Esophagus squamous epithelium (tissue), 5 donors: Measurements from ENCODE around the gene NT5DC1. TPM values are rescaled to one million over a fixed set of nuclear protein-coding genes. Genes with fewer than 3 reads are reported as not detected.

ENCODE experiments used
- DNase-seq: peaks from one replicate; lab custom pipeline; 2025; lab: John Stamatoyannopoulos, UW
- H3K27ac ChIP-seq, 4 donors: fragments of 200-600 bp; sonication (generic); one replicate each; pipeline ENCODE4 v1.5.1; 2016 to 2019; ENCODE audit warnings: mild to moderate bottlenecking in 1 of 4
- H3K27me3 ChIP-seq, 4 donors: fragments of 200-600 bp; sonication (generic); 1 replicate in 3 of 4; 2 replicates in 1 of 4; pipeline versions ENCODE4 v1.5.1 to v1.6.0; 2017 to 2021; ENCODE audit warnings: antibody characterized with exemption in 1 of 4
- H3K36me3 ChIP-seq, 3 donors: fragments of 200-600 bp; sonication (generic); one replicate each; pipeline ENCODE4 v1.5.1; 2016 to 2019
- H3K4me1 ChIP-seq, 3 donors: fragments of 200-600 bp; sonication (generic); one replicate each; pipeline ENCODE4 v1.5.1; 2017 to 2019
- H3K4me3 ChIP-seq, 4 donors: fragments of 200-600 bp; sonication (generic); 1 replicate in 3 of 4; 2 replicates in 1 of 4; pipeline ENCODE4 v1.5.1; 2016 to 2019; ENCODE audit warnings: mild to moderate bottlenecking in 2 of 4, moderate library complexity in 1 of 4
- H3K9me3 ChIP-seq, 3 donors: fragments of 200-600 bp; sonication (generic); one replicate each; pipeline ENCODE4 v1.5.1; 2016 to 2019
- CTCF ChIP-seq, 6 experiments: fragments of 450-650 bp in 4 of 6; fragments of 200-600 bp in 2 of 6; sonication (generic) in 2 of 6; IDR thresholded peaks; one replicate each; pipeline ENCODE4 v1.5.1; 2016 to 2019; ENCODE audit warnings: antibody characterized with exemption in 6 of 6, mild to moderate bottlenecking in 4 of 6, moderate library complexity in 4 of 6
- POLR2A ChIP-seq, 4 donors: fragments of 450-650 bp; IDR thresholded peaks; one replicate each; pipeline ENCODE4 v1.6.1; 2017; ENCODE audit warnings: antibody characterized with exemption in 4 of 4, mild to moderate bottlenecking in 4 of 4, moderate library complexity in 3 of 4
- WGBS, 2 donors: methylation state at CpG; one replicate each; pipeline ENCODE4 v1.1.5; 2018; 5-methylcytosine and 5-hydroxymethylcytosine counted together
- intact Hi-C: fragments of 100-400 bp; cut with DNase I; formaldehyde crosslinking; loops from one replicate; pipeline ENCODE4 v1.15.0; 2022
- total RNA-seq, 4 donors: library from RNA; depleted of rRNA; stranded (reverse); fragments of >200 nt; gene quantifications; one replicate each; pipeline ENCODE4 v1.1.0, GENCODE V29; 2016
- donor health status: DM: yes; HTN: yes; CAD: no.

The NT5DC1 gene
- total RNA-seq, 4 donors from 2014 or later, result 6.3 to 11.7 (median 8.3) TPM

DNA sequence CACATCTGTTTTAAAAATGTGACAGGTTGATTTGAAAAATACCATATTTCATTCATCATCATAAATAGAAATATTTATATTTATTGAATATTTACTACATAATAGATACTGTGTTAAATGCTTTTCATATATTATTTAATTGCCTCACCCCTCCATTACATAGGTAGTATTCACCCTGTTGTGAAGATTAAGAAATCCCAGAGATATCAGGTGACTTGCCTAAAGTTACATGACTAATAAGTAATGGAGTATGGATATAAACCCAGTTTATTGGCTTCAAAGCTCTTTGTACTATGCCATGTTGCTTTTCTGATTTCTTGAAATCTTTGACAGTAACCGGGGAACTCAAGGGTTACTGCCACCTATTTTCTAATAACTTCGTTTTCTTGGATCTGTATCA lies 189.2 kb downstream of the NT5DC1 start:
- 80% methylated on average over 2 of the region's 2 CpGs for WGBS, 2 donors
- intact Hi-C loops, result loop anchor here (10.0 kb wide), 1 partner anchor 245 kb away; no protein-coding TSS in a partner anchor

GRCh38 chr6:116290799-116291198 lies 190.1 kb downstream of the NT5DC1 start:
- no peak for DNase-seq
- TF ChIP-seq CTCF (IDR thresholded peaks at IDR 0.05) (no peak), POLR2A (IDR thresholded peaks at IDR 0.05) (no peak)
- H3K4me3 ChIP-seq, result no peak overlapping the region
- H3K4me1 ChIP-seq, result no peaks in the 10 kb centered on the region
- intact Hi-C loops, result no loop called here
- WGBS, 2 donors, result 91 to 93% methylated on average over 2 of the region's 2 CpGs
- H3K36me3 ChIP-seq, result no peaks in the 10 kb centered on the region
- H3K27ac ChIP-seq, result no peak overlapping the region
- no peaks in the 10 kb centered on the region for H3K27me3 ChIP-seq
- H3K9me3 ChIP-seq, result no peaks in the 10 kb centered on the region

More for the DNA sequence above, 189.2 kb downstream of the NT5DC1 start:
- H3K27me3 ChIP-seq, result no peaks in the 10 kb centered on the region
- DNase-seq, result no peak
- no peaks in the 10 kb centered on the region for H3K36me3 ChIP-seq
- H3K4me3 ChIP-seq, result no peak overlapping the region
- no peak overlapping the region for H3K27ac ChIP-seq
- TF ChIP-seq POLR2A (IDR thresholded peaks at IDR 0.05), result no peak
- no peak for TF ChIP-seq CTCF (IDR thresholded peaks at IDR 0.05)
- no peaks in the 10 kb centered on the region for H3K9me3 ChIP-seq
- H3K4me1 ChIP-seq, result no peaks in the 10 kb centered on the region

DNA sequence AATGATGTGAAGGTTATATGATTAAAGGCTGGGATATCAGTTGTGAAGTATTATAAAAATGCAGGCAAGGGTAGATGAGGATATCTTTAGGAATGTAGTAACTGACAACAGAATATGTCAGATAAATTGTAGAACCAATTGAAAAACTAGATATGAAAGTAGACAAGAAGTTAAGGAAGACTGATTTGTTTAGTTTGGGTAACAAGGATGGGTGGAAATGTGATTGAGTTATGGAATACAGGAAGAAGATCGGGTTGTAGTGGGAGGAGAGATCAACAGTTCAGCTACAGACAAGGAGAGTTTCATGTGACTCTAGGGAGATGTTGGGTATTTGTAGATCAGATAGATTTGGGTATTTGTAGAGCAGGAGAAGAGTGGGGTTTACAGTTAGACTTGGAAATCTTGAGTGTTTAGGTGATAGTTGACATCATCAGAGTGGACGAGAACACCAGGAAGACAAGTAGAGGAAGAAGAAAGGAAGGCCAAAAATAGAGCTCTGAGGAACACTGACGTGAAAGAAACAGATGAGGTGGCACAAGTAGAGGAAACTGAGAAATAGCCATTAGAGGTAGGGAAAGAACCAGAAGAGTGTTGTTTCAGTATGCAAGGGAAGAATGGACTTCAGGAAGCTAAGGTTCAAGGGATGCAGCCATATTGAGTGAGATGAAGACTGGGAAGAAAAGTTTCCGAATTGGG lies 191.2 kb downstream of the NT5DC1 start:
- Histone ChIP-seq H3K9me3 (no peaks in the 10 kb centered on the region), H3K27ac (no peak overlapping the region), H3K27me3 (no peaks in the 10 kb centered on the region), H3K4me3 (no peak overlapping the region), H3K4me1 (no peaks in the 10 kb centered on the region), H3K36me3 (no peaks in the 10 kb centered on the region)
- intact Hi-C loops, result no loop called here
- DNase-seq, result no peak
- WGBS, 2 donors, result 76 to 84% methylated on average over 4 of the region's 4 CpGs
- TF ChIP-seq CTCF (IDR thresholded peaks at IDR 0.05), result no peak
- no peak for TF ChIP-seq POLR2A (IDR thresholded peaks at IDR 0.05)

DNA sequence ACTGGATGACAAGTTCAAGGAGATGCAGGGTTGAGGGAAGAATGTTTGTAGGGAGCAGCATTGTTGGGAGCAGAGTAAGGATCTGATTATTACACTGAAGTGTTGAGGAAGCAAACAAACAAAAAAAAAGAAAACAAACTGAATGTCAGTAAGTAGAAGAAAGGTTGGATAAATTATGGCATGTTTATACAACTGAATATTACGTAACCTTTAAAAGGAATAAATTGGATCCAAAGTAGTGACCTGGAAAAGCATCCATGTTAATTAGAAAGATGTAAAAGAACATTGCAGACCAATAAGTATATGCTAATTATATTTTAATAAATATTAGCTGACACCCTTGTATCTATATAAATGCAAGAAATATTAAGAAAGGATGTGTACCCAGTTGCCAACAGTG lies 191.9 kb downstream of the NT5DC1 start:
- H3K9me3 ChIP-seq, result no peaks in the 10 kb centered on the region
- H3K4me1 ChIP-seq, result no peaks in the 10 kb centered on the region
- H3K4me3 ChIP-seq, result no peak overlapping the region
- TF ChIP-seq POLR2A (IDR thresholded peaks at IDR 0.05) (no peak), CTCF (IDR thresholded peaks at IDR 0.05) (no peak)
- DNase-seq, result no peak
- intact Hi-C loops, result no loop called here
- H3K36me3 ChIP-seq, result no peaks in the 10 kb centered on the region
- WGBS, 2 donors, result 86 to 100% methylated on average over 1 of the region's 1 CpG
- no peaks in the 10 kb centered on the region for H3K27me3 ChIP-seq
- H3K27ac ChIP-seq, result no peak overlapping the region

DNA sequence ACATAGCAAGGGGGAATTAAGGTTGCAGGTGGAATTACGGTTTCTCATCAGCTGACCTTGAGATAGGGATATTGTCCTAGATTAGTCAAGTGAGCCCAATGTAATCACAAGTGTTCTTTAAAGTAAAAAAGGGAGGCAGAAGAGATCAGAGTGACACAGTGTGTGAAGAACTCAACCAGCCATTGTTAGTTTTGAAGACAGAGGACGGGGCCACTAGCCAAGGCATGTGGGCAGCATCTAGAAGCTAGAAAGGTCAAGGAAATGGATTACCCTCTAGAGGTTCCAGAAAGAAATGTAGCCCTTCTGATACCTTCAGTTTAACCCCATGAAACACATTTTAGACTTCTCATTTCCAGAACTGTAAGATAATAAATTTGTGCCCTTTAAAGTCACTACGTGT lies 197.6 kb downstream of the NT5DC1 start:
- 93 to 97% methylated on average over 3 of the region's 3 CpGs for WGBS, 2 donors
- TF ChIP-seq POLR2A (IDR thresholded peaks at IDR 0.05) (no peak), CTCF (IDR thresholded peaks at IDR 0.05) (no peak)

More for the DNA sequence above, 197.6 kb downstream of the NT5DC1 start:
- H3K4me3 ChIP-seq, result no peak overlapping the region
- H3K9me3 ChIP-seq, result peaks cover 0 to 7% (median 0%) of the 10 kb centered on the region in 3 donors
- no peaks in the 10 kb centered on the region for H3K4me1 ChIP-seq
- intact Hi-C loops, result no loop called here
- H3K36me3 ChIP-seq, result no peaks in the 10 kb centered on the region
- DNase-seq, result no peak
- H3K27me3 ChIP-seq, result no peaks in the 10 kb centered on the region
- H3K27ac ChIP-seq, result no peak overlapping the region
